Measurements from ENCODE around the gene SULT4A1.

GRCh38 chr22:43840431-43840830 is 21.9 kb downstream of the SULT4A1 start:
- TF ChIP-seq CTCF (IDR thresholded peaks at IDR 0.05 in 2 of 3, conservative IDR thresholded peaks at IDR 0.05 in 1 of 3; ENCODE audit: borderline replicate concordance in 1 of 3, insufficient read depth in 1 of 3, low read depth in 2 of 3, low read length in 2 of 3): no peak
- no peak for TF ChIP-seq ATF3 (IDR thresholded peaks at IDR 0.05)
- TF ChIP-seq MAX (IDR thresholded peaks at IDR 0.05): no peak

Data from HCT116 (cell line).